Measurements from ENCODE around the gene LSMEM2. TPM values are rescaled to one million over a fixed set of nuclear protein-coding genes. Genes with fewer than 3 reads are reported as not detected.

The LSMEM2 gene
- total RNA-seq, 1 donor from 2014 or later = not detected

DNA sequence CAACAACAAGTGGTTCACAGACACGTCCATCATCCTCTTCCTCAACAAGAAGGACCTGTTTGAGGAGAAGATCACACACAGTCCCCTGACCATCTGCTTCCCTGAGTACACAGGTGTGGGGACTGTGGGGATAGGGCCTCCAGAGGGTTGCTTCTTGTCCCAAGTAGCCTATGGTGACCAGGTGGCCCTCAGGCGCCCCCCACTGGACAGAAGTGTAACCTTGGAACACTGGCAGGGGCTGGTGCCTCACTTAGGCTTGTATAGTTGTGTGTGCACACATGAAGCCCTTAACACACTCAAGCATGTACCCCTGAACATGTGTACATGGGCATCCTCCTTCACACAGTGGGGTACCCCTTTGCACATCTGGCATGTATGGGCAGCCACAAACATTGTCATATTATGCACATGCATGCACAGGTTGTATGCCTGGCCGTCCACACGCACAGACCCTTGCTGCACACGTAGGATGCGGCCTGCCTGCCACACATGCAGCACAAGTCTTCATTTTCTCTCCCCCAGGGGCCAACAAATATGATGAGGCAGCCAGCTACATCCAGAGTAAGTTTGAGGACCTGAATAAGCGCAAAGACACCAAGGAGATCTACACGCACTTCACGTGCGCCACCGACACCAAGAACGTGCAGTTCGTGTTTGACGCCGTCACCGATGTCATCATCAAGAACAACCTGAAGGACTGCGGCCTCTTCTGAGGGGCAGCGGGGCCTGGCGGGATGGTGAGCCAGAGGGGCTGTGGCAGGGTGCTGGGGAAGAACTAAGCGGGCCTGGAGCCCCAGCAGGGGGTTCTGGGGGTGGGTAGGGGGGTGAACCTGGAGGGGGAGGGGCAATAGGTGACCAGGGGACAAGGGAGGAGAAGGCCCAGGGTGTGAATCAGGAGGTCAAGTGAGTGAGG lies 21.7 kb upstream of the LSMEM2 start:
- TF ChIP-seq, protein P1, sequence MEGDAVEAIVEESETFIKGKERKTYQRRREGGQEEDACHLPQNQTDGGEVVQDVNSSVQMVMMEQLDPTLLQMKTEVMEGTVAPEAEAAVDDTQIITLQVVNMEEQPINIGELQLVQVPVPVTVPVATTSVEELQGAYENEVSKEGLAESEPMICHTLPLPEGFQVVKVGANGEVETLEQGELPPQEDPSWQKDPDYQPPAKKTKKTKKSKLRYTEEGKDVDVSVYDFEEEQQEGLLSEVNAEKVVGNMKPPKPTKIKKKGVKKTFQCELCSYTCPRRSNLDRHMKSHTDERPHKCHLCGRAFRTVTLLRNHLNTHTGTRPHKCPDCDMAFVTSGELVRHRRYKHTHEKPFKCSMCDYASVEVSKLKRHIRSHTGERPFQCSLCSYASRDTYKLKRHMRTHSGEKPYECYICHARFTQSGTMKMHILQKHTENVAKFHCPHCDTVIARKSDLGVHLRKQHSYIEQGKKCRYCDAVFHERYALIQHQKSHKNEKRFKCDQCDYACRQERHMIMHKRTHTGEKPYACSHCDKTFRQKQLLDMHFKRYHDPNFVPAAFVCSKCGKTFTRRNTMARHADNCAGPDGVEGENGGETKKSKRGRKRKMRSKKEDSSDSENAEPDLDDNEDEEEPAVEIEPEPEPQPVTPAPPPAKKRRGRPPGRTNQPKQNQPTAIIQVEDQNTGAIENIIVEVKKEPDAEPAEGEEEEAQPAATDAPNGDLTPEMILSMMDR (IDR thresholded peaks at IDR 0.05; ENCODE audit: insufficient read depth, low read length, poor library complexity, severe bottlenecking) = peak; percentile 56
- Histone ChIP-seq H3K27me3 (ENCODE audit: control insufficient read depth, insufficient read depth, low read length) (no peaks in the 10 kb centered on the region), H3K4me3 (ENCODE audit: low read depth, low read length) (no peak overlapping the region), H3K36me3 (ENCODE audit: control insufficient read depth, insufficient read depth, low read length) (peaks cover 11% of the 10 kb centered on the region)
- no peak for DNase-seq (ENCODE audit: low read depth)

DNA sequence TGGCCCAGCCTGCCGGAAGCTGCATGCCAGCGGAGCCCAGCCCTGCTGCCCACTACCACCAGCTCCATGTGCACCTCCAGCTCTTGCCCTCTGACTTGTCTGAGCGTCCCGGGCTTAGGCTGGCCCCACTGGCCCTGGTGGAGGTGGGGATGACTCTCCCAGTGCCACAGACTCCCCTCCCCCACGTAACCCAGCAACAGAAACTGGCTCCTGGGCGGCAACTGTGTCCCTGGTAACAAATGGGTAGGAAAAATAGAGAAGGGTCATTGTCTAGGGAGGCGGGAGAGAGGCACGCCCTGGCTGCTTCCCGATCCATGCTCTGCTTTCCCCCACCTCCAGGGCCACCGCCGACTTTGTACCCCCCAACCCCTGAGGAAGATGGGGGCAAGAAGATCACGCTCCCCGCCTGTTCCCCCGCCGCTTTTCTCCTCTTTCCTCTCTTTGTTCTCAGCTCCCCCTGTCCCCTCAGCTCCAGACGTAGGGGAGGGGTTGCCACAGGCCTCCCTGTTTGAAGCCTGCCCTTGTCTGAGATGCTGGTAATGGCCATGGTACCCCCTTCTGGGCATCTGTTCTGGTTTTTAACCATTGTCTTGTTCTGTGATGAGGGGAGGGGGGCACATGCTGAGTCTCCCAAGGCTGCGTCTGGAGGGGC lies 20.7 kb upstream of the LSMEM2 start:
- no peak for DNase-seq (ENCODE audit: low read depth)
- TF ChIP-seq, protein P1 (IDR thresholded peaks at IDR 0.05; ENCODE audit: insufficient read depth, low read length, poor library complexity, severe bottlenecking) = no peak
- no peaks in the 10 kb centered on the region for H3K27me3 ChIP-seq (ENCODE audit: control insufficient read depth, insufficient read depth, low read length)
- no peak overlapping the region for H3K4me3 ChIP-seq (ENCODE audit: low read depth, low read length)
- H3K36me3 ChIP-seq (ENCODE audit: control insufficient read depth, insufficient read depth, low read length) = peaks cover 11% of the 10 kb centered on the region

DNA sequence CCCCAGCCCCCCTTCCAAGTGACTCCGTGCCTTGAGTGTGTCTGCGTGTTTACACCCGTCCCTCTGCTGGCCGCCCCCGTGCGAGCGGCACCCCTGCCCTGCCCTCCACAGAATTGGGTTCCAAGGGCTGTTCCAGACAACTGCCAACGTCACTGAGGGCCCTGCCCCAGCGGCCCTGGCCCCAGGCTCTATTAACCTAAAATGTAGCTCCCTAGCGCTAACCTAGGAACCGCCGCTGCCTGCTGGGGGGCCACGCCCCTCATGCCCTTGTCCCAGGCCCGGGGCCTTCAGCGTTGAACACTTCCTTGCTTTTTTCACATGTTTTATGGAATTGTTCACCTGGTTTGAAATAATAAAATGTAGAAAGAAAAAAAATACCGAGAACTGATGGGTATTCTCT lies 19.9 kb upstream of the LSMEM2 start:
- no peak overlapping the region for H3K4me3 ChIP-seq (ENCODE audit: low read depth, low read length)
- H3K27me3 ChIP-seq (ENCODE audit: control insufficient read depth, insufficient read depth, low read length) = no peaks in the 10 kb centered on the region
- TF ChIP-seq, protein P1 (IDR thresholded peaks at IDR 0.05; ENCODE audit: insufficient read depth, low read length, poor library complexity, severe bottlenecking) = no peak
- DNase-seq (ENCODE audit: low read depth) = no peak
- peaks cover 11% of the 10 kb centered on the region for H3K36me3 ChIP-seq (ENCODE audit: control insufficient read depth, insufficient read depth, low read length)

DNA sequence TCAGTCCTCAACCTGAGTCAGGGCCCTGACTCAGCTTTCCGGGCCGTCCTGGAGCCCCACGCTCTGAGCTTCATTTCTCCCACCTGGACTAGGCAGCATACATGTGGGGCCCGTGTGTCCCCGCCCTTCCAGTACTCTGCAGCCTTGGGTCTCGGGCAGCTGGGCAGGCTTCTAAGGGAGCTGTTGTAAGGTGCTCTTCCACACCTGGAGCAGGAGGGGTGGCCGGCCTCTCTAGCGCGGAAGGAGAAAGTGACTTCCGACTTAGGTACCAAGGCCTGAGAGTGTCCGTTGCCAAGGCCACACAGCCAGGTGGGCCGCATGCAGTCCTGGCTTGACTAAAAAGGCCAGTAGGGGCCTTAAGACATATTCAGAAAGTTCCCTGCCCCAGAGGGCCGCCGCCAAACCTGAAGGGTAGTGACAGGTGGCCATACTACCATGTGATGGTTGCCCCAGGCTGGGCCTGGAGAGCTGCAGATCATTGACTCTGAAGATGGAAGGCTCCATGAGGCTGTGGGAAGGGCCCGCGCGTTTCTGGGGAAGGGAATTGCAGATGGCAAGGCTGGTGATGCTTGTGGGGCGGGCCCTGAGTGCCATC lies 19.4 kb upstream of the LSMEM2 start:
- DNase-seq (ENCODE audit: low read depth) = no peak
- Histone ChIP-seq H3K27me3 (ENCODE audit: control insufficient read depth, insufficient read depth, low read length) (no peaks in the 10 kb centered on the region), H3K4me3 (ENCODE audit: low read depth, low read length) (no peak overlapping the region), H3K36me3 (ENCODE audit: control insufficient read depth, insufficient read depth, low read length) (peaks cover 11% of the 10 kb centered on the region)
- TF ChIP-seq, protein P1 (IDR thresholded peaks at IDR 0.05; ENCODE audit: insufficient read depth, low read length, poor library complexity, severe bottlenecking) = no peak

DNA sequence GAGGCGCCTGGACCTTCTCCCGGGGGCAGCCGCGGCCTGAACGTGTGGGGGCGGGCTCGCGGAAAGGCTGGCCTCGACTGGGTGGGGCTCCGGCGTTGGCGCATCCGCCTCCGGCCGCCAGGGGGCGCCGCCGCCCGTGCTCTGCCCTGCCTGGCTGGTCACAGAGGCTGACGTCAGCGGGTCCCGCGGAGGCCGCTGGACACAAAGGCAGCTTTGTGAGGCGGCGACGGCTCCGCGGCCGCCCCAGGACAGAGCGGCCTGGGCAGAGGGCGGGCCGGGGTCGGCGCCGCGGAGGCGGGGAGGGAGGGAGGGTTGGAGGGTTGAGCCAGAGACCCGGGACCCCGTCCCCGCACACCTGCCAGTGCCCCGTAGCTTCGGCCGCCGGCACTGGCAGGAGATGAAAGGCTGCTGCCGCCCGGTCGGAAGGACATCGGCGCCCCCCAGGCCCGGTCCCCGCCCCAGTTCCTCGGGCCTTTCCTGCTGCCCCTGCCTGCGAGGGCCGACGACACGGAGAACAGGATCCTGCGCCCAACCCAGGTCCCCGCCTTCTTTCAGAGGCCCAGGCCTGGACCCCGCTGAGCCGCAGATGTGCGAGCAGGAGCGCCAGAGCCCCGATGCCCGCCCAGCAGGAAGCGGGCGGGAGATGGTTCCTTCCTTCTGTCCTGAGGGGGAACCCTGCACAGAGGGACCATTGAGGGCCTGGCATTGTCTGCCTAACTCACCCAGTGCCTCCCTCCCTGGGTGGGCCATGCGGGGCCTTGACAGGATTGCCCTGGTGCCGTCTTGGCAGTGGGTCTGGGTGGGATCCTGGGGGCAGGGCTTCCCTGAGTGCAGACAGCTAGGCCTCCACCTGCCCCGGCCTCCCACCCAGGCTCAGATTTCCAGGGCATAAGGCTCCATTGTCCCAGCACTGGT lies 18.6 kb upstream of the LSMEM2 start:
- no peak for DNase-seq (ENCODE audit: low read depth)
- TF ChIP-seq, protein P1 (IDR thresholded peaks at IDR 0.05; ENCODE audit: insufficient read depth, low read length, poor library complexity, severe bottlenecking) = peak; percentile 49
- Histone ChIP-seq H3K36me3 (ENCODE audit: control insufficient read depth, insufficient read depth, low read length) (peaks cover 10% of the 10 kb centered on the region), H3K4me3 (ENCODE audit: low read depth, low read length) (peak overlapping the region; percentile 48), H3K27me3 (ENCODE audit: control insufficient read depth, insufficient read depth, low read length) (no peaks in the 10 kb centered on the region)
